Karpas-422 (cell line): ENCODE measurements around the gene STEEP1. TPM values are rescaled to one million over a fixed set of nuclear protein-coding genes. Genes with fewer than 3 reads are reported as not detected.

ENCODE experiments used
- DNase-seq: peaks from one replicate; pipeline ENCODE4 v3.0.0-alpha.2; 2015
- H2AFZ ChIP-seq: fragments of 200-600 bp; sonication (generic); 2 replicates; pipeline ENCODE4 v1.6.1; 2014; ENCODE audit warnings: antibody characterized with exemption, low read length, mixed read lengths
- H3K27ac ChIP-seq: fragments of 200-600 bp; sonication (generic); 2 replicates; pipeline ENCODE4 v1.5.1; 2014; ENCODE audit warnings: mild to moderate bottlenecking, low read length, moderate library complexity
- H3K27me3 ChIP-seq: fragments of 200-600 bp; sonication (generic); 2 replicates; pipeline ENCODE4 v1.6.1; 2014; ENCODE audit warnings: low read length, mixed read lengths
- H3K36me3 ChIP-seq: fragments of 200-600 bp; sonication (generic); 2 replicates; pipeline ENCODE4 v1.6.1; 2014; ENCODE audit warnings: low read length, mixed read lengths; ENCODE audit not compliant: insufficient read depth
- H3K4me1 ChIP-seq: fragments of 200-600 bp; sonication (generic); 2 replicates; pipeline ENCODE4 v1.6.1; 2014; ENCODE audit warnings: mild to moderate bottlenecking, low read length, mixed read lengths
- H3K4me2 ChIP-seq: fragments of 200-600 bp; sonication (generic); 2 replicates; pipeline ENCODE4 v1.6.1; 2014; ENCODE audit warnings: low read length, low read depth, mild to moderate bottlenecking; ENCODE audit not compliant: poor library complexity, severe bottlenecking
- H3K4me3 ChIP-seq: fragments of 200-600 bp; sonication (generic); 2 replicates; pipeline ENCODE4 v1.5.1; 2014; ENCODE audit warnings: mild to moderate bottlenecking, antibody characterized with exemption, low read length, mixed read lengths
- H3K79me2 ChIP-seq: fragments of 200-600 bp; sonication (generic); 2 replicates; pipeline ENCODE4 v1.6.1; 2014; ENCODE audit warnings: mild to moderate bottlenecking, low read length, mixed read lengths
- H3K9ac ChIP-seq: fragments of 200-600 bp; sonication (generic); 2 replicates; pipeline ENCODE4 v1.6.0; 2014; ENCODE audit warnings: low read length
- H3K9me2 ChIP-seq: fragments of 200-600 bp; sonication (generic), shearing (Covaris generic); replicated peaks from 2 replicates; pipeline ENCODE4 v1.6.0; 2014; ENCODE audit warnings: mild to moderate bottlenecking, low read length, moderate library complexity; ENCODE audit not compliant: insufficient read depth
- H3K9me3 ChIP-seq: fragments of 300-700, 200-600 bp; sonication (generic); 2 replicates; pipeline ENCODE4 v1.6.1; 2014; ENCODE audit warnings: low read length, mixed read lengths
- H4K20me1 ChIP-seq: fragments of 200-600 bp; sonication (generic); 2 replicates; pipeline ENCODE4 v1.6.1; 2014; ENCODE audit warnings: mild to moderate bottlenecking, antibody characterized with exemption, low read length, low read depth; ENCODE audit not compliant: insufficient read depth
- total RNA-seq: library from RNA; depleted of rRNA; stranded (reverse); fragments of >200 nt; shearing (Covaris generic); gene quantifications from 2 replicates; pipeline ENCODE4 v1.2.3, GENCODE V29; 2014; ENCODE audit warnings: low replicate concordance; rRNA removed

Gene STEEP1
- 36.7 and 44.0 TPM in 2 replicates for total RNA-seq

GRCh38 chrX:119565107-119565663 is at the start of gene STEEP1:
TSS of gene STEEP1 (minus strand) at chrX:119565409. CDS start at chrX:119565355, 54 bp downstream.
- H3K4me3 ChIP-seq: peak within 1 kb of the TSS; percentile 77
- H3K27ac ChIP-seq: no peak within 1 kb of the TSS
- no peaks in the 10 kb centered on the region for H3K36me3 ChIP-seq
- H3K9ac ChIP-seq: peak within 1 kb of the TSS; percentile 76
- H3K4me1 ChIP-seq: peaks cover 2% of the 10 kb centered on the region; the same call in 1 of the 2 replicates
- H2AFZ ChIP-seq: no peak within 1 kb of the TSS
- no peaks in the 10 kb centered on the region for H3K27me3 ChIP-seq
- peak within 1 kb of the TSS; percentile 67 for H3K4me2 ChIP-seq
- no peaks in the 10 kb centered on the region for H3K9me2 ChIP-seq
- no peaks in the 10 kb centered on the region for H4K20me1 ChIP-seq
- peaks cover 21% of the 10 kb centered on the region for H3K79me2 ChIP-seq
- DNase-seq: peak; percentile 94
- no peaks in the 10 kb centered on the region for H3K9me3 ChIP-seq

- no peak overlapping the region for H3K27ac ChIP-seq
- no peak for DNase-seq
These were observed 49.6 kb upstream of the STEEP1 start for GRCh38 chrX:119614776-119615175.

GRCh38 chrX:119607018-119607389 is 41.8 kb upstream of the STEEP1 start:
- H3K4me1 ChIP-seq: peaks cover 24% of the 10 kb centered on the region
- H3K9me2 ChIP-seq: no peaks in the 10 kb centered on the region
- H3K4me2 ChIP-seq: peak overlapping the region; percentile 68
- no peaks in the 10 kb centered on the region for H3K9me3 ChIP-seq
- H3K4me3 ChIP-seq: peak overlapping the region; percentile 81
- H3K79me2 ChIP-seq: peaks cover 42% of the 10 kb centered on the region
- no peaks in the 10 kb centered on the region for H3K36me3 ChIP-seq
- peak overlapping the region; percentile 94 for H3K9ac ChIP-seq
- peak overlapping the region; percentile 40; the same call in 1 of the 2 replicates for H2AFZ ChIP-seq
- no peak for DNase-seq
- H3K27me3 ChIP-seq: no peaks in the 10 kb centered on the region
- H3K27ac ChIP-seq: peak overlapping the region; percentile 29; the same call in 1 of the 2 replicates
- H4K20me1 ChIP-seq: 0 out of 2 replicates have a peak, but pooled peaks cover 4% of the 10 kb centered on the region

More at GRCh38 chrX:119614776-119615175, 49.6 kb upstream of the STEEP1 start:
- no peaks in the 10 kb centered on the region for H3K9me2 ChIP-seq
- H3K4me2 ChIP-seq: no peak overlapping the region
- no peaks in the 10 kb centered on the region for H3K27me3 ChIP-seq
- 0 out of 2 replicates have a peak, but pooled peaks cover 4% of the 10 kb centered on the region for H4K20me1 ChIP-seq
- H3K4me1 ChIP-seq: peaks cover 25% of the 10 kb centered on the region
- no peak overlapping the region for H3K4me3 ChIP-seq
- H2AFZ ChIP-seq: no peak overlapping the region
- no peaks in the 10 kb centered on the region for H3K9me3 ChIP-seq
- H3K9ac ChIP-seq: no peak overlapping the region
- no peaks in the 10 kb centered on the region for H3K36me3 ChIP-seq
- no peaks in the 10 kb centered on the region for H3K79me2 ChIP-seq

- peak; percentile 96 for DNase-seq
- H3K4me2 ChIP-seq: peak within 1 kb of the TSS; percentile 68
- H3K9me2 ChIP-seq: no peaks in the 10 kb centered on the region
- H3K4me1 ChIP-seq: peaks cover 24% of the 10 kb centered on the region
- peaks cover 47% of the 10 kb centered on the region for H3K79me2 ChIP-seq
- no peaks in the 10 kb centered on the region for H3K9me3 ChIP-seq
- H3K4me3 ChIP-seq: peak within 1 kb of the TSS; percentile 81
- H3K36me3 ChIP-seq: no peaks in the 10 kb centered on the region
- peak within 1 kb of the TSS; percentile 94 for H3K9ac ChIP-seq
- H2AFZ ChIP-seq: peak within 1 kb of the TSS; percentile 40; the same call in 1 of the 2 replicates
- 0 out of 2 replicates have a peak, but pooled peaks cover 4% of the 10 kb centered on the region for H4K20me1 ChIP-seq
- peak within 1 kb of the TSS; percentile 80 for H3K27ac ChIP-seq
- no peaks in the 10 kb centered on the region for H3K27me3 ChIP-seq
These were observed 41.2 kb upstream of the STEEP1 start, which contains the start of gene NKRF for GRCh38 chrX:119606280-119607017. TSS of gene NKRF (minus strand) at chrX:119606424.

- DNase-seq: peak; percentile 84
- H3K4me3 ChIP-seq: peak overlapping the region; percentile 81
- peak overlapping the region; percentile 68 for H3K4me2 ChIP-seq
- no peaks in the 10 kb centered on the region for H3K27me3 ChIP-seq
- no peak overlapping the region for H2AFZ ChIP-seq
- H3K4me1 ChIP-seq: peaks cover 24% of the 10 kb centered on the region
- no peaks in the 10 kb centered on the region for H3K36me3 ChIP-seq
- no peaks in the 10 kb centered on the region for H3K9me3 ChIP-seq
- H3K9me2 ChIP-seq: no peaks in the 10 kb centered on the region
- peaks cover 52% of the 10 kb centered on the region for H3K79me2 ChIP-seq
- 0 out of 2 replicates have a peak, but pooled peaks cover 4% of the 10 kb centered on the region for H4K20me1 ChIP-seq
- H3K9ac ChIP-seq: peak overlapping the region; percentile 94
- H3K27ac ChIP-seq: peak overlapping the region; percentile 80
These were observed 40.5 kb upstream of the STEEP1 start for GRCh38 chrX:119605464-119606279.

GRCh38 chrX:119604766-119605463 is 39.7 kb upstream of the STEEP1 start:
- H3K4me3 ChIP-seq: peak overlapping the region; percentile 81
- H3K36me3 ChIP-seq: no peaks in the 10 kb centered on the region; the same call in 1 of the 2 replicates
- no peak for DNase-seq
- no peak overlapping the region for H2AFZ ChIP-seq
- H3K9me2 ChIP-seq: no peaks in the 10 kb centered on the region
- no peaks in the 10 kb centered on the region for H3K9me3 ChIP-seq
- H4K20me1 ChIP-seq: 0 out of 2 replicates have a peak, but pooled peaks cover 4% of the 10 kb centered on the region
- peak overlapping the region; percentile 94 for H3K9ac ChIP-seq
- peaks cover 59% of the 10 kb centered on the region for H3K79me2 ChIP-seq
- H3K4me1 ChIP-seq: peaks cover 24% of the 10 kb centered on the region
- no peaks in the 10 kb centered on the region for H3K27me3 ChIP-seq
- peak overlapping the region; percentile 80 for H3K27ac ChIP-seq
- peak overlapping the region; percentile 68 for H3K4me2 ChIP-seq

- H4K20me1 ChIP-seq: 0 out of 2 replicates have a peak, but pooled peaks cover 4% of the 10 kb centered on the region
- H3K36me3 ChIP-seq: no peaks in the 10 kb centered on the region; the same call in 1 of the 2 replicates
- H3K4me3 ChIP-seq: no peak overlapping the region
- no peak overlapping the region for H3K9ac ChIP-seq
- H3K4me2 ChIP-seq: no peak overlapping the region
- no peaks in the 10 kb centered on the region for H3K27me3 ChIP-seq
- peaks cover 75% of the 10 kb centered on the region for H3K79me2 ChIP-seq
- no peaks in the 10 kb centered on the region for H3K9me3 ChIP-seq
- no peak overlapping the region for H2AFZ ChIP-seq
- no peak overlapping the region for H3K27ac ChIP-seq
- no peak for DNase-seq
- H3K4me1 ChIP-seq: peaks cover 24% of the 10 kb centered on the region
- H3K9me2 ChIP-seq: no peaks in the 10 kb centered on the region
These were observed 37.6 kb upstream of the STEEP1 start for GRCh38 chrX:119602701-119603255.
